K562 (cell line): ENCODE results near the gene SETD1B. TPM values are rescaled to one million over a fixed set of nuclear protein-coding genes. Genes with fewer than 3 reads are reported as not detected.

Experiments used
- CAMTA2 ChIP-seq: fragments of 250-450 bp; sonication (Bioruptor Pico); conservative IDR thresholded peaks from 2 replicates; pipeline ENCODE4 v1.5.1; 2022
- DPF2 ChIP-seq: fragments of 450-650 bp; IDR thresholded peaks from 2 replicates; pipeline ENCODE4 v1.6.1; 2016
- E2F3 ChIP-seq: fragments of 250-450 bp; sonication (Bioruptor Pico); IDR thresholded peaks from 2 replicates; pipeline ENCODE4 v1.4.0; 2020; ENCODE audit warnings: mild to moderate bottlenecking
- E2F4 ChIP-seq: sonication (generic); formaldehyde crosslinking; IDR thresholded peaks from 2 replicates; pipeline ENCODE4 v1.8.0; 2022; ENCODE audit warnings: mild to moderate bottlenecking, low read depth, missing genetic modification reagents
- E2F6 ChIP-seq, 2 experiments: IDR thresholded peaks; 2 replicates each; pipeline ENCODE4 v1.6.1; 2011; ENCODE audit warnings: borderline replicate concordance in 1 of 2, control low read depth in 1 of 2, low read depth in 1 of 2, low read length in 1 of 2, mild to moderate bottlenecking in 1 of 2, mixed read lengths in 1 of 2, moderate library complexity in 1 of 2; ENCODE audit not compliant: insufficient read depth in 1 of 2, insufficient read length in 1 of 2, poor library complexity in 1 of 2, severe bottlenecking in 1 of 2; ENCODE audit errors: extremely low read depth in 1 of 2
- EP300 ChIP-seq: IDR thresholded peaks from 2 replicates; pipeline ENCODE4 v1.6.1; 2012; ENCODE audit warnings: low read length, improper control_type of control experiment
- FOXM1 ChIP-seq, 2 experiments: fragments of 450-650 bp in 1 of 2; sonication (generic) in 1 of 2; formaldehyde crosslinking in 1 of 2; IDR thresholded peaks; 2 replicates each; pipeline versions ENCODE4 v1.6.1 to v1.9.0; 2017 to 2022; ENCODE audit warnings: low read depth in 2 of 2, mild to moderate bottlenecking in 2 of 2, missing genetic modification reagents in 1 of 2, moderate library complexity in 1 of 2
- HDAC1 ChIP-seq, 2 experiments: fragments of 450-650 bp; IDR thresholded peaks; 2 replicates each; pipeline ENCODE4 v1.6.1; 2016 to 2017; ENCODE audit warnings: inconsistent platforms in 1 of 2, mild to moderate bottlenecking in 1 of 2, moderate library complexity in 1 of 2
- HDAC2 ChIP-seq: fragments of 450-650 bp; IDR thresholded peaks from 2 replicates; pipeline ENCODE4 v1.6.1; 2016; ENCODE audit warnings: mild to moderate bottlenecking
- HDGF ChIP-seq: fragments of 450-650 bp; IDR thresholded peaks from 2 replicates; pipeline ENCODE4 v1.6.1; 2016
- KLF10 ChIP-seq: fragments of 250-450 bp; sonication (Bioruptor Pico); IDR thresholded peaks from 2 replicates; pipeline ENCODE4 v1.6.1; 2021; ENCODE audit warnings: matching md5 sums
- PHF20 ChIP-seq: fragments of 450-650 bp; IDR thresholded peaks from 2 replicates; pipeline ENCODE4 v1.6.1; 2018; ENCODE audit not compliant: partially characterized antibody
- POLR2G ChIP-seq: fragments of 200-400 bp; formaldehyde crosslinking; IDR thresholded peaks from 2 replicates; pipeline ENCODE4 v1.6.1; 2017; ENCODE audit warnings: low read depth, mild to moderate bottlenecking, antibody characterized with exemption, low read length, moderate library complexity
- PRPF4 ChIP-seq: fragments of 200-400 bp; formaldehyde crosslinking; IDR thresholded peaks from one replicate; pipeline ENCODE4 v1.6.1; 2017; ENCODE audit warnings: low read length, low read depth, mild to moderate bottlenecking; ENCODE audit not compliant: insufficient read depth, poor library complexity, severe bottlenecking
- RB1 ChIP-seq: fragments of 450-650 bp; IDR thresholded peaks from 2 replicates; pipeline ENCODE4 v1.6.1; 2017; ENCODE audit warnings: low read depth, mild to moderate bottlenecking
- ZBTB43 ChIP-seq: sonication (generic); formaldehyde crosslinking; IDR thresholded peaks from 2 replicates; pipeline ENCODE4 v1.8.0; 2023; ENCODE audit warnings: mild to moderate bottlenecking, missing genetic modification reagents
- ZC3H11A ChIP-seq: IDR thresholded peaks from 2 replicates; pipeline ENCODE4 v1.6.1; 2012; ENCODE audit warnings: low read depth, low read length, improper control_type of control experiment
- ZNF121 ChIP-seq: sonication (generic); formaldehyde crosslinking; conservative IDR thresholded peaks from 2 replicates; pipeline ENCODE4 v1.8.0; 2022; ENCODE audit warnings: missing genetic modification reagents
- ZNF140 ChIP-seq: fragments of 250-450 bp; sonication (Bioruptor Pico); IDR thresholded peaks from 2 replicates; pipeline ENCODE4 v1.8.0; 2021; ENCODE audit warnings: moderate library complexity, mild to moderate bottlenecking, inconsistent platforms
- ZNF408 ChIP-seq: fragments of 250-450 bp; sonication (Bioruptor Pico); IDR thresholded peaks from 2 replicates; pipeline ENCODE4 v1.4.0; 2020; ENCODE audit warnings: low read depth, mild to moderate bottlenecking, moderate library complexity
- ZNF740 ChIP-seq, 3 experiments: fragments of 200-800 bp in 1 of 3; sonication (Bioruptor generic) in 1 of 3; sonication (generic) in 1 of 3; formaldehyde crosslinking in 1 of 3; IDR thresholded peaks; 2 replicates each; pipeline versions ENCODE4 v1.6.1 to v1.8.0; 2016 to 2022; ENCODE audit warnings: mild to moderate bottlenecking in 2 of 3, missing compliant biosample characterization in 2 of 3, missing genetic modification characterization in 2 of 3, missing genetic modification reagents in 1 of 3
- polyA plus RNA-seq, 8 experiments: library from polyadenylated mRNA; depleted of rRNA in 4 of 8; stranded (reverse) in 5 of 8; unstranded in 3 of 8; fragments of >200 nt; fragmentation: Nextera tagmentation in 2 of 8; fragmentation: Illumina TruSeq in 1 of 8; extraction: Ambion mirVana in 2 of 8; extraction: Trizol in 1 of 8; gene quantifications; 2 replicates each; pipeline versions ENCODE4 v1.2.1 to v1.2.3, GENCODE V29; 2011 to 2014; ENCODE audit warnings: inconsistent platforms in 1 of 8, missing spikeins in 1 of 8
- total RNA-seq, 7 experiments: library from RNA; depleted of rRNA in 6 of 7; stranded (reverse); fragments of >200 nt in 6 of 7; fragmentation: Illumina TruSeq in 2 of 7; extraction: Trizol in 2 of 7; gene quantifications; 2 replicates each; pipeline versions ENCODE4 v1.2.1 to v1.2.3, GENCODE V29; 2011 to 2021; ENCODE audit warnings: low replicate concordance in 1 of 7

The SETD1B gene
- total and polyA plus RNA-seq, 9 of the 15 experiments (the other 6 are each of a cell fraction or from before 2014, with no cell fraction given): 0.48 to 26.6 (median 2.3) TPM

GRCh38 chr12:121781998-121782979 is 21.5 kb upstream of the SETD1B start (continued):
- no peak for TF ChIP-seq ZBTB43
- TF ChIP-seq CAMTA2: no peak
- TF ChIP-seq HDGF: no peak
- no peak for TF ChIP-seq ZNF140 (CRISPR knock-in tag)
- TF ChIP-seq POLR2G: peak; percentile 48
- no peak for TF ChIP-seq KLF10 (CRISPR knock-in tag)
- TF ChIP-seq DPF2: peak; percentile 79; the same call in 1 of the 2 replicates
- TF ChIP-seq RB1: no peak
- no peak for TF ChIP-seq ZC3H11A
- TF ChIP-seq HDAC2: peak; percentile 76; the same call in 1 of the 2 replicates
- TF ChIP-seq ZNF408: no peak
- TF ChIP-seq EP300: peak; percentile 8; the same call in 1 of the 2 replicates
- TF ChIP-seq PHF20: no peak
- peak in 1 of 2 experiments; percentile 78; a peak in 1 of 4 replicates for TF ChIP-seq HDAC1 (IDR thresholded peaks at IDR 0.05)
- TF ChIP-seq E2F6 (IDR thresholded peaks at IDR 0.05; ENCODE audit: borderline replicate concordance in 1 of 2, extremely low read depth in 1 of 2, insufficient read depth in 1 of 2, insufficient read length in 1 of 2, low read depth in 1 of 2, low read length in 1 of 2, poor library complexity in 1 of 2, severe bottlenecking in 1 of 2): no peak
- no peak for TF ChIP-seq E2F4 (CRISPR knock-in tag)
- TF ChIP-seq FOXM1 (IDR thresholded peaks at IDR 0.05; ENCODE audit: low read depth): peak; percentile 37; the same call in 1 of the 2 replicates
- TF ChIP-seq FOXM1 (CRISPR knock-in tag; IDR thresholded peaks at IDR 0.05; ENCODE audit: low read depth): no peak
- no peak for TF ChIP-seq E2F3 (CRISPR knock-in tag)
- no peak for TF ChIP-seq ZNF121 (CRISPR knock-in tag)
- no peak for TF ChIP-seq PRPF4
- TF ChIP-seq ZNF740 (CRISPR knock-in tag; IDR thresholded peaks at IDR 0.05): no peak
- no peak for TF ChIP-seq ZNF740 (tag; IDR thresholded peaks at IDR 0.05)
